Measurements from ENCODE around the gene LRP1.

Gene LRP1

GRCh38 chr12:57178213-57178612, 49.9 kb downstream of the LRP1 start:
- DNase-seq, result no peak

- no peak for DNase-seq
These were observed 51.2 kb downstream of the LRP1 start for GRCh38 chr12:57179331-57180086.

GRCh38 chr12:57180321-57180989, 52.2 kb downstream of the LRP1 start:
- no peak for DNase-seq

DNA sequence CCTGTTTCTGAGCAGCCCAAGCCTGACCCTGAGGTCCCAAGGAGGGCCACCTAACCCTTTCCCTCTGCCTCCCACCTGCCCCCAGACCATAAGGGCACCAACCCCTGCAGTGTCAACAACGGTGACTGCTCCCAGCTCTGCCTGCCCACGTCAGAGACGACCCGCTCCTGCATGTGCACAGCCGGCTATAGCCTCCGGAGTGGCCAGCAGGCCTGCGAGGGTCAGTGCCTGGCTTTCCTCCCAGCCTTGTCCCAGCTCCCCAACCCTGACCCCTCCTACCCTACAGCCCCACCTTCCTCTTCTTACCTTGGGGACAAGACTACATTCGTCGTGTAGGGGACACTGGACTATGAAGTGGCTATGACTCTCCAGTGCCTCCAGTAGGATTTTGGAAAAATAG, 52.8 kb downstream of the LRP1 start:
- no peak for DNase-seq

GRCh38 chr12:57181561-57182155, 53.4 kb downstream of the LRP1 start:
- no peak for DNase-seq

- peak; percentile 64 for DNase-seq
These were observed 54.8 kb downstream of the LRP1 start for GRCh38 chr12:57182918-57183575.

GRCh38 chr12:57183939-57184725, 55.8 kb downstream of the LRP1 start:
- no peak for DNase-seq

- no peak for DNase-seq
These were observed 57.1 kb downstream of the LRP1 start for GRCh38 chr12:57185403-57185802.

DNA sequence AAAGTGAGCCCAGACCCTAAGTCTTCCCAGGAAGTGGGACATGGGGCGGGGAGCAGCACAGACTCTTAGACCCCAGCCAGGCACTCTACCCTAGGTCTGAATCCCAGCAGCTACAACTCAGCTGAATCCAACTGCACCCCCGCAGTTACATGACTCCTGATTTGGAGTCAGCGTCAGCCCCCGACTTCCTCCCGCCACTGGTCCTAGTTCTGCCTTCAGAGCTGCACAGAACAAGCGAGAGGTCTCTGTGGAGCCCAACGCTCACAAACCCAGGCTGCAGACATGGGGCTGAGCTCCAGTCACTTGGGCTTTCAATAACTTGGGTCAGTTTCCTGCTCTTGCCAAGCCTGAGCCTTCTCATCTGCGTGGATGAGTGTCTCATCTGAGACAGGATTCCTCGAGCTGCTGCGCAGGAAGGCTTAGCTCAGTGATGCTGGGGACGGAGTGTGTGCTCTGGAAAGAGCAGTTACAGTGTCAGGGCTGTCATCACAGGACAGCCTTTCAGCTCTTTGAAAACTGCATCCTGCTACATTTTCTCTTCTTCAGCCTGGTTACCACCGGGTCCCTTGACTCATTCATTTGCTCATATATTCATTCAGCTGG, 57.7 kb downstream of the LRP1 start:
- no peak for DNase-seq

DNA sequence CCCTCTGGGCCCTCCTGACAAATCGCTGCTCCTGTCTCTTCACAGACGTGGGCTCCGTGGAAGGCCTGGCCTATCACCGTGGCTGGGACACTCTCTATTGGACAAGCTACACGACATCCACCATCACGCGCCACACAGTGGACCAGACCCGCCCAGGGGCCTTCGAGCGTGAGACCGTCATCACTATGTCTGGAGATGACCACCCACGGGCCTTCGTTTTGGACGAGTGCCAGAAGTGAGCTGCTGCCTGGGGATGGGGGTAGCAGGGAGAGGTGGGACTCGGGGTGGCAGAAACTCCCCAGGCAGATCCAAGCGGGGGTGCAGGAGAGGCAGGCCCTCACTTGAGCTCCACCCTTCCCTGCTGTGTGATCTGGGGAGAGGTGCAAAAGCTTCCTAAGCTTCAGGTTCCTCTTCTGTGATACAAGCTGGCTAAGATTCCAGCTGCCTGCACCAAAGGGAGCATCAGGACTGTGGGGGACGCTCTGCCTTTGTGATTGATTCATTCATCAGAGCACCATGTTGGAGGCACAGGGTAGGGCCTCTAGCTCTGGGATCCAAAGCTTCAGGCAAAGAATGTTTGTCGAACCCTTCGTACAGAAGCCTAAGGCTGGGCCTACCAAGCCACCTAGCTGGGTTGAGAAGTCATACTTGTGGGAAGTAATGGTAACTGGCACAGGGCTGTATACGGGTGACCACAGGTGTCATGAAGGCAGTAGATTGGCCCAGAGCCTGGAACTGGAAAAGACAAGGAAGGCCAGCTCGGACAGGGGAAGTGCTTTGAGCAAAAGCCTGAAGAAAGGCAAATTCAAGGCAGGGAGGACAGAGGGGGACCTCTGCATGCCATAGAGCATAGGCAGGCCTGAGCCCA, 59.2 kb downstream of the LRP1 start:
- DNase-seq, result no peak

GRCh38 chr12:57188090-57188425, 59.8 kb downstream of the LRP1 start:
- no peak for DNase-seq

DNA sequence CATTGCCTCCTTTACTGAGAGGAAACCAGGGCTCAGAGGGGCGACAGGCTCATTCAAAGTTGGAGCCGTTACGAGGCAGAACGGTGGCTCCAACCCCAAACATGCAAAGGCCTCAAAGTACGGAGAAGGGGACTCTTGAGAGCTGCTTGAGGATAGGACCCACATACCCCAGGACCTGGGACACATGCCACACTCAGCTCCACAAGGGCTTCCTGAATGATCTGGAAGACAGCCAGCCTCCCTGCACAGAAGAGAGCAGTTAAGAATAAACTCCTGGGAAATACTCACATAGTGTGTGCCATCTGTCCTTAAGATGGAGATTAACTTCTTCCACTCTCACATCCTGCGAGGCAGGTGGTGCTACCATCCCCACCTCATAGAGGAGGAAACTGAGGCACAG, 61.8 kb downstream of the LRP1 start:
- no peak for DNase-seq

- DNase-seq, result no peak
These were observed 62.5 kb downstream of the LRP1 start for GRCh38 chr12:57190821-57191220.

- DNase-seq, result no peak
These were observed 63.1 kb downstream of the LRP1 start for GRCh38 chr12:57191410-57191809.

DNA sequence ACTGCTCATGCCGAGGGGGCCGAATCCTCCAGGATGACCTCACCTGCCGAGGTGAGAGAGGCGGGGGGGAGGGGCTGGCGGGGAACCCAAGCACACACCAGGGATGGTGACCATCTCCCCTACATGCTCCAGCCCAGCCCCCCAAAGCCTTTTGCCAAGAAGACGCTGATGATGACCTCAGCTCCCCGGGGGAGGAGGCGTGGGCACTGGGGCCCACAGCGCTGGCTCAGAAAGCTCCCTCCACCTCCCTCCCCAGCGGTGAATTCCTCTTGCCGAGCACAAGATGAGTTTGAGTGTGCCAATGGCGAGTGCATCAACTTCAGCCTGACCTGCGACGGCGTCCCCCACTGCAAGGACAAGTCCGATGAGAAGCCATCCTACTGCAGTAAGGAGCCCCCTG, 64.6 kb downstream of the LRP1 start:
- no peak for DNase-seq

- no peak for DNase-seq
These were observed 65.5 kb downstream of the LRP1 start for GRCh38 chr12:57193706-57194245.

DNA sequence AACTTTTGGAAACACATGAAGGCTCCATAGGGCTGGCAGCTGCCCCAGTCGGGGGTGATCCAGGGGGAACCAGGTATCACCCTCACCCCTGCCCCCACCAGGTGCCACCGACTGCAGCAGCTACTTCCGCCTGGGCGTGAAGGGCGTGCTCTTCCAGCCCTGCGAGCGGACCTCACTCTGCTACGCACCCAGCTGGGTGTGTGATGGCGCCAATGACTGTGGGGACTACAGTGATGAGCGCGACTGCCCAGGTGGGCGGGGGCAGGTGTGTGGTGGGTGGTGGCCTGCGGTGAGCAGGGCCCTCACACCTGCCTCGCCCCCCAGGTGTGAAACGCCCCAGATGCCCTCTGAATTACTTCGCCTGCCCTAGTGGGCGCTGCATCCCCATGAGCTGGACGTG, 66.0 kb downstream of the LRP1 start:
- no peak for DNase-seq

GRCh38 chr12:57195186-57195585, 66.9 kb downstream of the LRP1 start:
- no peak for DNase-seq

- DNase-seq, result no peak
These were observed 67.5 kb downstream of the LRP1 start for GRCh38 chr12:57195611-57196371.

GRCh38 chr12:57196439-57196838, 68.2 kb downstream of the LRP1 start:
- DNase-seq, result no peak

DNA sequence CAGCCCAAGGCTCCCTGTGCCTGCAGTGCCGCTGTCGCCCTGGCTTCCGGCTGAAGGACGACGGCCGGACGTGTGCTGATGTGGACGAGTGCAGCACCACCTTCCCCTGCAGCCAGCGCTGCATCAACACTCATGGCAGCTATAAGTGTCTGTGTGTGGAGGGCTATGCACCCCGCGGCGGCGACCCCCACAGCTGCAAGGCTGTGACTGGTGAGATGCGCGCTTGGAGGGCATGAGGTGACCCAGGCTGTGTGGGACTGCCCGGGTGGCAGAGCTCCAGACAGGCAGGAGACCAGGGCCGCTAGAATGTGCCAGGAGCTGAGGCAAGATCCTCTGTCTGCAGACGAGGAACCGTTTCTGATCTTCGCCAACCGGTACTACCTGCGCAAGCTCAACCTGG, 68.7 kb downstream of the LRP1 start:
- DNase-seq, result no peak

Measured in NCI-H226 (cell line).